Activated CD4-positive, CD25-positive, alpha-beta regulatory T cell treated with anti-CD3 and anti-CD28 coated beads, Interleukin-2, amount 50 U/mL, for 24 hours (primary cell): ENCODE results near the gene ACE2.
"Not testable (repeated sequence)": the region's sequence is repeated elsewhere in the genome, so short reads cannot be mapped to it uniquely, and the experiment has no call there.

Experiments
- ATAC-seq, 2 donors: fragments of 150-1000 bp; cut with Tn5 transposase; one replicate each; pipeline ENCODE4 v1.10.0; 2021; ENCODE audit warnings: mild to moderate bottlenecking in 1 of 2, moderate library complexity in 1 of 2

Gene ACE2

GRCh38 chrX:15600745-15601144 lies at the start of gene ACE2:
Gene ACE2 (minus strand): TSS chrX:15600960. CDS start chrX:15600911, 49 bp downstream.
- ATAC-seq, result no peak

DNA sequence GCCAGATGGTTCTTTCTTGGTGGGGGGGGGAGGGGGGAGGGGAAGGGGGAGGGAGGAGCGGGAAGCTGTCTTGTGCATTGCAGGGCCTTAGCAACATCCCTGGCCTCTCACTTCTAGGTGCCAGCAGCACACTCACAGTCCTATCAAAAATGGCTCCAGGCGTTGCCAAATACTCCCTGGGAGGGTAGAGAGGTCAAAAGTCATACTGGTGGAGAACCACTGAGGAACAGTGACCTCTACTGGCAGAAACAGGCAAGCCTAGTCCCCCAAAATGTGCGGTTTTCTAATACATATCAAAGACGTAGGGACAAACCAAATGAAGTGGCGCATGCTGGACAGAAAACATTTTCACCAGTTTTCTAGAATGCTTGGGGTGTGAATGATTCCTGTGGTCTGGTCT lies 46.8 kb upstream of the ACE2 start:
- ATAC-seq, result not testable (repeated sequence)

DNA sequence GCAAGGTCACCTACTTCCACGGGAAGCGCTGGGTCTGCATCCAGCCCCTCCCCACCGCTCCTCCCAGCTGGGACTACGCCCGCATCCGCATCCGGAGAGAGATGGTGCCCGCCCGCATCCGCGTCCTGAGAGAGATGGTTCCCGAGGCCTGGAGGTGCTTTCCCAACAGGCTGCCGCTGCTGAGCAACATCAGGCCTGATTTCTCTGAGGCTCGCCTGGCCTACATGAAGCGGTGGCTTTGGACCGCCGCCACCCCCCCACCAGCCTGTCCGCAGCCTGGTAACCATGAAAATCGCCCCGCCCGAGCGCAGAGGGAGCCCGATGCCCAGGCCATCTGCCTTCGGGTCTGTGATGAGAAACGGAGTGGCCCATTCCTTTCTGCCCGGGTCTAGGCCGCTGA lies 45.8 kb upstream of the ACE2 start:
- ATAC-seq, result no peak

- no peak for ATAC-seq
Measured at GRCh38 chrX:15646031-15646430, 45.3 kb upstream of the ACE2 start.

DNA sequence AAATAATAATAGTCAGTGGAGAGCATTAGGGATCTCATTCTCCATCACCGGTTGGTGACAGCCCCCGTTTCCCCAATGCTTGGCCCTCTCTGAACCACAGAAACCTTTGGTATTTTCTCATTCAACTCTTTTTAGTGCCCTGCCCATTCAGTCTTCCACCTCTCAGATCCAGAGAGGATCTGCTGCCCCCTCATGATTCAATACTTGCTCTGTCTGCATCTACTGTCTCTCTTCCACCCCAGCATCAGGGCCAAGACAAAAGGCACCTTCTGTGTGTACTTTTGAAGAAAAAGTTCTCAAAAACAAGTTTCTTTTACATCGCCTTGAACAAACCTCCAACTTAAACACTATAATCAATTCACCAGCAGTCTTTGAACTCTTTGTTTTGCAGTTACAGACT lies 44.5 kb upstream of the ACE2 start:
- ATAC-seq, result no peak

DNA sequence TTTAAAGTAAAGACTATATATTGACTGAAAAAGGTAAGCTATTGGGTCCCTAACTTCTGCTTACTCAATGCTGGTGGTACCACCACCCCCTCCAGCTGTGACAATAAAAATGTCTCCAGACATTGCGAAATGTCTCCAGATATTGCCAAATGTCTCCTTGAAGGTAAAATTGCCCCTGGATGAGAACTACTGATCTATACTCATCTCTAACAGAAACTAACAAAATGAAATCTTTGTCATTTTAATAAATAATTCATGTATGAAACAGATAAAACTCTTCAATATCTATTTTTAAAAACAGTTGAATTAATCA lies 43.8 kb upstream of the ACE2 start:
- ATAC-seq, result no peak

GRCh38 chrX:15643786-15644559 lies 43.2 kb upstream of the ACE2 start:
- ATAC-seq, result no peak

DNA sequence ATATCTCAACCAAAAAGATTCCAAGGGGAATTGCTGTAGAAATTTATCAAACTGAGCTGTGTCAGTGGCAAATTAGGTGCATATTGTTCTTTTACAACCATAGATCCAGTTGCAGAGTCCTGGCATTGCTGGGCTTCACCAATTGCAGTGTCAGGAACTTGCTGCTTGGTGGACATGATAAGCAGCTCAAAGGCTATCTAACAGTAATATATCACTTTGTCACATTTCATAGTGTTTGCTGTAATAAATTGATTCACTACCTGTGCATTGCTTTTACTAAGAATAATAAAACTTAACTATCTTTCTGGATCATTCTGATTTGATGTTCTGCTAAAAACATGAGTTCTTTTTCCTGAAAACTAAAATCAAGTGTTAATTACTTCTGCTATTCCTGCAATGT lies 30.9 kb upstream of the ACE2 start:
- ATAC-seq, result no peak

GRCh38 chrX:15623054-15623453 lies 22.3 kb upstream of the ACE2 start:
- no peak for ATAC-seq

DNA sequence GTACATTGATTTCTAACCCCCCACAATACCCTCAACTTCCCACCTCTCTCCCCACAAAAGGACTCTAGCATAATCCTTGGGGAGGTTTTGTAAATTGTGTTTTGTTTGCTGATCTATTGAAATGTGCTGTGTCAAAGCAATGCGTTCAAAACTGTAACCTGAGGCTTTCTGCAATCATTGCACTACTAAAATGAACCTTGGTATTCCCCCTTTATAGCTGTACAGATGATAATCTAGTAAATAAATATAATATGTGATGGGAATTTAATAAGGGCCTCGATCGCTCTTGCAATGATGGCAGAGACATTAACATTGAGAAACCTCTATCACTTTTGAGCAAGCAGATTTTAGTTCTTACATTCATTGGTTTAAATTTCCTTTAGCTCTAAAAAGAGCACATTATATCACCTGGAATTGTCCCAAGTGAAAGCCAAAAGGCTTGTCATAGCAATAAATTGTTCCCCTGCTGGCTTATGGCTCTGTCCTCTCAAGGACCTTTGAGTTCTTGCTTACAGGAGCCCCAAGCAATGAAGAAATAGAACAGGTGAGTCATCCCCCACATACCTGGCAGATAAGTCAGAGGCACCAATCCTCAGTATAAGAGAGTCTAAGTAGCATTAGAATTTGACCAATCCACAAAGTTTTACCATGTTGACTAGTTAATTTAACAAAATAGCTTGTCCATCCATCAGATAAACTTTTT lies 18.4 kb upstream of the ACE2 start:
- ATAC-seq, result no peak

- ATAC-seq, result no peak
Measured at GRCh38 chrX:15617111-15617510, 16.4 kb upstream of the ACE2 start.

DNA sequence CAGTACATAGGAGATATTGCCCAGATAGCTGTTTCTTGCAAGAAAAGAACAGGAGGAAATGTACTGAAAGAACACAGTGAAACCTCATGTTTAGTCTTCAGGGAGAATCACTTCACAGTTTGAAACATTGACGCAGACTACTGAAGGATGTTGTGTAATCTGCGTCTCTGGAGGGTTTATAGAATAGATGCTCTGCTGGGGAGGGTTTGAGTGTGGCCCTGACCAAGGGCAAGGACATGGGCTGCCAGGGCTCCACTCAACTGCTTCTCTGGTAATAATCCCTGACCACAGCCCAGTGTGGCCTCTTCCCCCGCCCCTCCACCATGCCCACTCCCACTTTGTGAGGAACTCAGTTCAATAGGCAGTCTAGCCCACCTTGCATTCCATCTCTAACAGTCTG lies 15.8 kb upstream of the ACE2 start:
- no peak for ATAC-seq

- no peak for ATAC-seq
Measured at GRCh38 chrX:15607067-15607466, 6.3 kb upstream of the ACE2 start.

- ATAC-seq, result no peak
Measured at GRCh38 chrX:15606136-15606535, 5.4 kb upstream of the ACE2 start.

DNA sequence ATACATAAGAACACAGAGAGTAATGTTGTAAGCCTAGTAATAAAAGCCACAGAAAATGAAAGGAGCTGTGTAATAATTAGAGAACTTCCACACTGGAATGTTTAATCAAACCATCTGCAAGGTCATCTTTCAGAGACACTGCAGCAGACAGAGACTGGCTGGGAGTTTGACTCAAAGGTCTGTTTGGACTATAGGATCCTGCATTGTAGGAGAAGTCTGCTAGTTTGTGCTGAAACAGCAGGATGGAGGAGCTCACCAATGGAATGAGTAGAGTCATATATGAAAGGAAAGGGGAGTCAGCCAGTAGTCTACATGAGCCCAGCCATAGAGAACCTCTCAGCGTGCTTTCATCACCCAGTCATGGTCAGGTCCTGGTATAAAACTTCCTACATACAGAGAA lies 4.5 kb upstream of the ACE2 start:
- ATAC-seq, result no peak

DNA sequence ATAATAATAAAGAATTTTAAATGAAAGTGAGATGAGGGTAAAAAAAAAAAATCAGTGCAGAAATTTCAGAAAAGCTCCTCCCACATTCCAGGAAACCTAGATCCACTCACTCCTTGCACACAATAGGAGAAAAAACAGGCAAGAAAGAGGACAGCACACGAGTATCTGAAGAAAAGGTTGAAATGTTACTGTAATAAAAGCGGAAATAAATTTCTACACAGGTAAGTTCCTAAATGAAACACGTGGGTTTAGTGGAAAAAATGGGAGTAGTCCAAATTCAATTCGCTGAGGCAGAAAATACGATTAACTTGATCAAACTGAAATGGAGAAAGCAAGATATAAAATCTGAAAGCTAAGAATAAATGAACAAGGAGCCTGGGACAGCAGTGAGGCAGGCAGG lies 2.0 kb upstream of the ACE2 start:
- ATAC-seq, result no peak

GRCh38 chrX:15601932-15602331 lies 1.2 kb upstream of the ACE2 start:
- ATAC-seq, result no peak

DNA sequence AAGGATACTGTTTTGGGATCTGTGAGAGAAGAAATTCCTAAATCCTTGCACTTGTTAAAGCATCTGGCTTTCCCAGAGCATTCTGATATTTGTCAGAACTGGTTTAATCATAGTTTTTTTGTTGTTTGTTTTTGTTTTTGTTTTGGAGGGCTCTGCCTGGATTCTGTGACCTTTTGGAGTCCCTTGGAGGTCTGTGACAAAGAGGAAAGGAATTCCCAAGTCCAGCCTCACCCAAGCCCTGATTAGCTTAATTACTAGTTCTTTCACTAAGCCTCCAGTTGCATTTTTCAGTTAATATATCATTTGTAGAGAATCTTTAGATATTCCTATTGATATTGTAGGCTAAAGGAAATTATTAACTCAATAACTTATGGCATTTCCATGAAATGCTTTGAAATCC lies 711 bp downstream of the ACE2 start:
- no peak for ATAC-seq

- ATAC-seq, result no peak
Measured at GRCh38 chrX:15599461-15599860, 1.3 kb downstream of the ACE2 start.

- ATAC-seq, result no peak
Measured at GRCh38 chrX:15598026-15598425, 2.7 kb downstream of the ACE2 start.

- ATAC-seq, result no peak
Measured at GRCh38 chrX:15594371-15594770, 6.4 kb downstream of the ACE2 start.

GRCh38 chrX:15579778-15580747 lies 20.7 kb downstream of the ACE2 start:
- ATAC-seq, result no peak

- no peak for ATAC-seq
Measured at GRCh38 chrX:15576019-15576418, 24.7 kb downstream of the ACE2 start.

DNA sequence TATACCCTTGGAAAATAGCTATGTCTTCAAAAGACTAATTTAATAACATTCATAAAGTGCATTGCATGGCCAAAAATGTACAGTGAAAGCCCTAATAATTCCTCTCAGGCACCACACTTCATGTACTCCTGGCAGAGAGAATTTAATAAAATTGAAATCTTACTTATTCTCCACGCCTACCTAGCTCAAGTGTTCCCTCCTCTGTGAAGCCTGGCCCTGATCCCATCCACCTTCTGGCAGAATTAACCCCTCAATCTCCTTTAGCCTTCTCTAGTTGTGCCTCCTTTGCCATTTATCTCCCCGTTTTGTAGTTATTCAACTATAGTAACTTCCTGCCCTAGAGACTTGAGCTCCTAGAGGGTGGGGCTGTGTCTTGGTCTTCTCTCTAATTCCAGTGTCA lies 26.7 kb downstream of the ACE2 start:
- ATAC-seq, result no peak
